ENCODE measurements around the gene XBP1.

DNA sequence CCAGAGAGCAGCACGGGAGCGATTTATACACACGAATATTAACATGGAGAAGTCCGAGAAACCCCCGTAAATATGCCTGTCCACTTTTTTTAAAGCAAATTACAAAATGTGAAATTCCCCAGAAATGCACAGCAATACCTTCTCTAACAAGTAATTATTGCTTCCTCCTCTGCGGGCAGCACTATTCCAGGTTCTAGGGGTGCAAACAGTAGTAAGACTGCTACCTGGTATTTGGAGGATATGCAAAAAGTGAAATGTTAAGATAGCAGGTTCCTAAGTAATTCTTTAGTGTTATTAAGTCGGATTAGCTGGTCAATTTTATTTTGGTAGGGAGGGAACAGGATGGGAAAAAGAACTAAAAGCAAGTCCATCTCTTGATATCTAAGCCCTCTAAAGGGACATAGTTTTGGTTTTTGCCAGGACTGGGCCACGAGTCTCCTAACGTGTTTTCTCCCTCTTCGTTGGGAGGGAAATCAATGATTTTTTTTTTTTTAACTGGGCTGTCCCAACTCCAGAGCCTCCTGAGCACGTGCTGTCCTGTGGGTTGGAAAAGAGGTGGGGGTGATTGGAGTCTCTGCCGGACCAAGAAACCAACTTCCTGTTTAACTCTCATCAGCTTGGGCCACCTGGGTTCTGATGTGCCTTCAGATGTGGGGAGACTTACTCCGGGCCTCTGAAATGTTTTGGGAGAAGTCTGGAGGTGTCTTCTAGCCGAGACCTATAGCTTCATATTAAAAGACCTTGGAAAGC is 1.7 kb upstream of the XBP1 start:
- TF ChIP-seq, protein P1, sequence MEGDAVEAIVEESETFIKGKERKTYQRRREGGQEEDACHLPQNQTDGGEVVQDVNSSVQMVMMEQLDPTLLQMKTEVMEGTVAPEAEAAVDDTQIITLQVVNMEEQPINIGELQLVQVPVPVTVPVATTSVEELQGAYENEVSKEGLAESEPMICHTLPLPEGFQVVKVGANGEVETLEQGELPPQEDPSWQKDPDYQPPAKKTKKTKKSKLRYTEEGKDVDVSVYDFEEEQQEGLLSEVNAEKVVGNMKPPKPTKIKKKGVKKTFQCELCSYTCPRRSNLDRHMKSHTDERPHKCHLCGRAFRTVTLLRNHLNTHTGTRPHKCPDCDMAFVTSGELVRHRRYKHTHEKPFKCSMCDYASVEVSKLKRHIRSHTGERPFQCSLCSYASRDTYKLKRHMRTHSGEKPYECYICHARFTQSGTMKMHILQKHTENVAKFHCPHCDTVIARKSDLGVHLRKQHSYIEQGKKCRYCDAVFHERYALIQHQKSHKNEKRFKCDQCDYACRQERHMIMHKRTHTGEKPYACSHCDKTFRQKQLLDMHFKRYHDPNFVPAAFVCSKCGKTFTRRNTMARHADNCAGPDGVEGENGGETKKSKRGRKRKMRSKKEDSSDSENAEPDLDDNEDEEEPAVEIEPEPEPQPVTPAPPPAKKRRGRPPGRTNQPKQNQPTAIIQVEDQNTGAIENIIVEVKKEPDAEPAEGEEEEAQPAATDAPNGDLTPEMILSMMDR (conservative IDR thresholded peaks at IDR 0.05 in 1 of 2, IDR thresholded peaks at IDR 0.05 in 1 of 2; ENCODE audit: extremely low read depth in 1 of 2, insufficient read depth in 1 of 2, low read depth in 1 of 2, low read length in 2 of 2) = no peak
- no peak for TF ChIP-seq EZH2 (IDR thresholded peaks at IDR 0.05; ENCODE audit: borderline replicate concordance, low read length)

Data from mammary epithelial cell (primary cell).